Astrocyte of the hippocampus (primary cell): ENCODE results near the gene TNK2.
"Not testable (repeated sequence)": the region's sequence is repeated elsewhere in the genome, so short reads cannot be mapped to it uniquely, and the experiment has no call there.

Experiments used
- DNase-seq: peaks from one replicate; pipeline ENCODE4 v3.0.0; 2011; ENCODE audit warnings: low read depth, low spot score

TNK2 gene

GRCh38 chr3:195850857-195851543 is 57.4 kb downstream of the TNK2 start:
- DNase-seq = peak; percentile 95

GRCh38 chr3:195849322-195850074 is 58.9 kb downstream of the TNK2 start:
- DNase-seq = no peak

GRCh38 chr3:195847055-195847950 is 61.0 kb downstream of the TNK2 start:
- peak; percentile 80 for DNase-seq

- DNase-seq = no peak
These were observed 62.9 kb downstream of the TNK2 start for GRCh38 chr3:195845483-195845882.

- no peak for DNase-seq
These were observed 63.6 kb downstream of the TNK2 start for GRCh38 chr3:195844671-195845218.

GRCh38 chr3:195839260-195840010 is 68.9 kb downstream of the TNK2 start:
- no peak for DNase-seq

GRCh38 chr3:195838714-195839113 is 69.6 kb downstream of the TNK2 start:
- no peak for DNase-seq

- no peak for DNase-seq
These were observed 71.7 kb downstream of the TNK2 start for GRCh38 chr3:195836476-195837135.

- DNase-seq = no peak
These were observed 72.6 kb downstream of the TNK2 start for GRCh38 chr3:195835791-195836190.

GRCh38 chr3:195834675-195835583 is 73.4 kb downstream of the TNK2 start:
- no peak for DNase-seq

- DNase-seq = no peak
These were observed 78.5 kb downstream of the TNK2 start for GRCh38 chr3:195829897-195830254.

- no peak for DNase-seq
These were observed 79.6 kb downstream of the TNK2 start for GRCh38 chr3:195828762-195829161.

- no peak for DNase-seq
These were observed 82.2 kb downstream of the TNK2 start for GRCh38 chr3:195825857-195826804.

- DNase-seq = no peak
These were observed 83.2 kb downstream of the TNK2 start for GRCh38 chr3:195825191-195825588.

GRCh38 chr3:195824425-195825190 is 83.7 kb downstream of the TNK2 start:
- DNase-seq = not testable (repeated sequence)

- DNase-seq = peak; percentile 44
These were observed 84.4 kb downstream of the TNK2 start for GRCh38 chr3:195823999-195824398.

GRCh38 chr3:195823280-195823679 is 85.1 kb downstream of the TNK2 start:
- DNase-seq = peak; percentile 44
